HepG2 (cell line): ENCODE results near the gene MYO18A. TPM values are rescaled to one million over a fixed set of nuclear protein-coding genes. Genes with fewer than 3 reads are reported as not detected.
A peak's percentile ranks its signal among the peaks of the same experiment; 100 is the strongest.

Experiments used
- GATAD1 ChIP-seq: IDR thresholded peaks from 2 replicates; pipeline ENCODE4 v1.6.1; 2016; ENCODE audit warnings: missing genetic modification reagents, missing compliant biosample characterization
- HDAC2 ChIP-seq: sonication (generic); formaldehyde crosslinking; IDR thresholded peaks from 2 replicates; pipeline ENCODE4 v1.4.0; 2020; ENCODE audit warnings: missing genetic modification reagents
- KDM2A ChIP-seq: sonication (generic); formaldehyde crosslinking; IDR thresholded peaks from 2 replicates; pipeline ENCODE4 v1.4.0; 2020; ENCODE audit warnings: low read depth, missing genetic modification reagents, borderline replicate concordance
- KDM5B ChIP-seq: sonication (generic); formaldehyde crosslinking; IDR thresholded peaks from 2 replicates; pipeline ENCODE4 v1.4.0; 2020; ENCODE audit warnings: missing genetic modification reagents, mild to moderate bottlenecking, borderline replicate concordance
- KLF12 ChIP-seq: sonication (generic); formaldehyde crosslinking; IDR thresholded peaks from 2 replicates; pipeline ENCODE4 v1.4.0; 2020; ENCODE audit warnings: missing genetic modification reagents, borderline replicate concordance
- MLX ChIP-seq: IDR thresholded peaks from 2 replicates; pipeline ENCODE4 v1.6.1; 2016
- MTF1 ChIP-seq: sonication (generic); formaldehyde crosslinking; IDR thresholded peaks from 2 replicates; pipeline ENCODE4 v1.5.0; 2020; ENCODE audit warnings: missing genetic modification reagents
- PLSCR1 ChIP-seq: sonication (generic); formaldehyde crosslinking; IDR thresholded peaks from 2 replicates; pipeline ENCODE4 v1.5.0; 2020; ENCODE audit warnings: missing genetic modification reagents, mild to moderate bottlenecking, borderline replicate concordance
- SALL1 ChIP-seq: sonication (generic); formaldehyde crosslinking; IDR thresholded peaks from 2 replicates; pipeline ENCODE4 v1.8.0; 2022; ENCODE audit warnings: mild to moderate bottlenecking, missing genetic modification reagents
- TGIF2 ChIP-seq: IDR thresholded peaks from 2 replicates; pipeline ENCODE4 v1.6.1; 2016; ENCODE audit warnings: control low read depth, missing compliant biosample characterization
- THAP8 ChIP-seq: sonication (generic); formaldehyde crosslinking; IDR thresholded peaks from 2 replicates; pipeline ENCODE4 v1.5.1; 2020; ENCODE audit warnings: missing genetic modification reagents, mild to moderate bottlenecking, borderline replicate concordance
- ZBTB3 ChIP-seq: sonication (generic); formaldehyde crosslinking; IDR thresholded peaks from 2 replicates; pipeline ENCODE4 v1.4.0; 2020; ENCODE audit warnings: low read depth, mild to moderate bottlenecking, moderate library complexity, missing genetic modification reagents, borderline replicate concordance
- ZFP36L1 ChIP-seq: sonication (generic); formaldehyde crosslinking; IDR thresholded peaks from 2 replicates; pipeline ENCODE4 v1.8.0; 2022; ENCODE audit warnings: mild to moderate bottlenecking, missing genetic modification reagents, moderate library complexity
- ZNF335 ChIP-seq: sonication (generic); formaldehyde crosslinking; IDR thresholded peaks from 2 replicates; pipeline ENCODE4 v1.4.0; 2020; ENCODE audit warnings: missing genetic modification reagents
- ZNF33A ChIP-seq: sonication (generic); formaldehyde crosslinking; IDR thresholded peaks from 2 replicates; pipeline ENCODE4 v1.5.1; 2020; ENCODE audit warnings: missing genetic modification reagents, mild to moderate bottlenecking, moderate library complexity, borderline replicate concordance
- ZNF430 ChIP-seq: sonication (generic); formaldehyde crosslinking; IDR thresholded peaks from 2 replicates; pipeline ENCODE4 v1.9.0; 2021; ENCODE audit warnings: mild to moderate bottlenecking, missing genetic modification reagents
- ZNF547 ChIP-seq: sonication (generic); formaldehyde crosslinking; IDR thresholded peaks from 2 replicates; pipeline ENCODE4 v1.5.1; 2020; ENCODE audit warnings: mild to moderate bottlenecking, missing genetic modification reagents
- ZSCAN30 ChIP-seq: sonication (generic); formaldehyde crosslinking; IDR thresholded peaks from 2 replicates; pipeline ENCODE4 v1.5.0; 2020; ENCODE audit warnings: mild to moderate bottlenecking, missing genetic modification reagents
- ZSCAN31 ChIP-seq: sonication (generic); formaldehyde crosslinking; IDR thresholded peaks from 2 replicates; pipeline ENCODE4 v1.5.0; 2020; ENCODE audit warnings: low read depth, mild to moderate bottlenecking, missing genetic modification reagents
- polyA plus RNA-seq, 8 experiments: library from polyadenylated mRNA; depleted of rRNA in 3 of 8; stranded (reverse) in 7 of 8; unstranded in 1 of 8; fragments of >200 nt; fragmentation: Illumina TruSeq in 4 of 8; extraction: Trizol in 4 of 8; gene quantifications; 2 replicates each; pipeline versions ENCODE4 v1.2.1 to v1.2.3, GENCODE V29; 2011 to 2016; ENCODE audit warnings: low read depth in 4 of 8, missing spikeins in 1 of 8, mixed read lengths in 1 of 8; ENCODE audit not compliant: insufficient read depth in 1 of 8
- total RNA-seq, 5 experiments: library from RNA; depleted of rRNA; stranded (reverse); fragments of >200 nt; fragmentation: Illumina TruSeq; extraction: Trizol; gene quantifications; 2 replicates each; pipeline ENCODE4 v1.2.3, GENCODE V29; 2016; ENCODE audit warnings: low read depth in 1 of 5
- TF ChIP-seq, protein P1 (sequence below), 2 experiments: sonication (generic) in 1 of 2; formaldehyde crosslinking in 1 of 2; IDR thresholded peaks; 2 replicates each; pipeline versions ENCODE4 v1.6.1 to v1.9.0; 2014 to 2022; ENCODE audit warnings: antibody characterized with exemption in 1 of 2, borderline replicate concordance in 1 of 2, inconsistent platforms in 1 of 2, low read depth in 1 of 2, missing genetic modification reagents in 1 of 2
- TF ChIP-seq, protein P2 (sequence below): sonication (generic); formaldehyde crosslinking; IDR thresholded peaks from 2 replicates; pipeline ENCODE4 v1.5.0; 2020; ENCODE audit warnings: missing genetic modification reagents

The MYO18A gene
- total and polyA plus RNA-seq, 2 of the 13 experiments (the other 11 are each of a cell fraction or from before 2014, with no cell fraction given), result 16.8 to 24.8 TPM

DNA sequence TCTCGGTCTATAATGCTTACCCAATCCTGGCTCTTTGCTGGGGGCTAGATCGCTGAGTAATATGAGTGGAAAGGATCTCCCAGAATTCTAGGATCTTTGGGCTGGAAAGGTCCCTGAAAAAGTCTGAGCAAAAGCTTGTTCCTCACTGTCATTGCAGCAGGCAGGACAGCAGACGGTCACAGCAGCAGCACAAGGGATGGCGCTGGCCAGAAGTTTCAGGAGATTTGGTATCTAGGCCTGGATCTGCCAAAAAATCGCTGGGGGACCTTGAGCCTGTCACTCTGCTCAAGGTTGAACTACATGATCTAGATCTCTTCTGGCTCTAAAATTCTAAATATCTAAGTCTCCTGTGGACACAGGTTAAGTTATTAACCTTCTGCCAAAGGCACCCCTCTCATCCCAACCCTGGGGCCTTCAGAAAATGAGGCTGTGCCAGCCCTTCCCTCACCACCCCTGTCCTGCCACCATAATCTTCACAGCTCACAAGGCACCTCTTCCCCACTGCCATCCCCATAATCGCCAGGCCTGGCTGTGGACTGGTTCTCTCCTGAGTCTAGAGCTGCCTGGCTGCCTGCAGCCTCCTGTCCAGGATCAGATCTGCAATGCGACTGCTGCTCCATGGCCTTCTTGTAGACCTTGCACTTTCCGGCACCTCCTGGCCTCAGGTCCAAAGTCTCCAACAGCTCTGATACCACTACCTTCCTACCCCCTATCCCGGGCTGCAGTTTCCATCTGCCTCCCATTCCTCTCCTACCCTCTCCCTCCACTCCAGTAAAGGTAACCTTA lies 10.2 kb downstream of the MYO18A start (continued):
- TF ChIP-seq, protein P1, sequence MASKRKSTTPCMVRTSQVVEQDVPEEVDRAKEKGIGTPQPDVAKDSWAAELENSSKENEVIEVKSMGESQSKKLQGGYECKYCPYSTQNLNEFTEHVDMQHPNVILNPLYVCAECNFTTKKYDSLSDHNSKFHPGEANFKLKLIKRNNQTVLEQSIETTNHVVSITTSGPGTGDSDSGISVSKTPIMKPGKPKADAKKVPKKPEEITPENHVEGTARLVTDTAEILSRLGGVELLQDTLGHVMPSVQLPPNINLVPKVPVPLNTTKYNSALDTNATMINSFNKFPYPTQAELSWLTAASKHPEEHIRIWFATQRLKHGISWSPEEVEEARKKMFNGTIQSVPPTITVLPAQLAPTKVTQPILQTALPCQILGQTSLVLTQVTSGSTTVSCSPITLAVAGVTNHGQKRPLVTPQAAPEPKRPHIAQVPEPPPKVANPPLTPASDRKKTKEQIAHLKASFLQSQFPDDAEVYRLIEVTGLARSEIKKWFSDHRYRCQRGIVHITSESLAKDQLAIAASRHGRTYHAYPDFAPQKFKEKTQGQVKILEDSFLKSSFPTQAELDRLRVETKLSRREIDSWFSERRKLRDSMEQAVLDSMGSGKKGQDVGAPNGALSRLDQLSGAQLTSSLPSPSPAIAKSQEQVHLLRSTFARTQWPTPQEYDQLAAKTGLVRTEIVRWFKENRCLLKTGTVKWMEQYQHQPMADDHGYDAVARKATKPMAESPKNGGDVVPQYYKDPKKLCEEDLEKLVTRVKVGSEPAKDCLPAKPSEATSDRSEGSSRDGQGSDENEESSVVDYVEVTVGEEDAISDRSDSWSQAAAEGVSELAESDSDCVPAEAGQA (IDR thresholded peaks at IDR 0.05; ENCODE audit: low read depth), result no peak
- TF ChIP-seq, protein P1 (CRISPR knock-in tag; IDR thresholded peaks at IDR 0.05; ENCODE audit: borderline replicate concordance), result no peak
- TF ChIP-seq PLSCR1 (no peak), ZSCAN30 (CRISPR knock-in tag) (no peak), KDM5B (CRISPR knock-in tag) (no peak), MTF1 (CRISPR knock-in tag) (no peak), HDAC2 (CRISPR knock-in tag) (peak; percentile 26; the same call in 1 of the 2 replicates), THAP8 (CRISPR knock-in tag) (no peak), ZNF33A (CRISPR knock-in tag) (no peak), KLF12 (CRISPR knock-in tag) (0 out of 2 replicates have a peak, but pooled peaks have one; percentile 24), ZNF335 (CRISPR knock-in tag) (no peak), ZNF430 (CRISPR knock-in tag) (no peak), ZFP36L1 (CRISPR knock-in tag) (no peak), KDM2A (CRISPR knock-in tag) (no peak), MLX (CRISPR knock-in tag) (no peak), ZBTB3 (CRISPR knock-in tag) (no peak), GATAD1 (CRISPR knock-in tag) (no peak), ZSCAN31 (CRISPR knock-in tag) (no peak), ZNF547 (no peak), TGIF2 (no peak), SALL1 (CRISPR knock-in tag) (peak; percentile 65)
- TF ChIP-seq, protein P2, sequence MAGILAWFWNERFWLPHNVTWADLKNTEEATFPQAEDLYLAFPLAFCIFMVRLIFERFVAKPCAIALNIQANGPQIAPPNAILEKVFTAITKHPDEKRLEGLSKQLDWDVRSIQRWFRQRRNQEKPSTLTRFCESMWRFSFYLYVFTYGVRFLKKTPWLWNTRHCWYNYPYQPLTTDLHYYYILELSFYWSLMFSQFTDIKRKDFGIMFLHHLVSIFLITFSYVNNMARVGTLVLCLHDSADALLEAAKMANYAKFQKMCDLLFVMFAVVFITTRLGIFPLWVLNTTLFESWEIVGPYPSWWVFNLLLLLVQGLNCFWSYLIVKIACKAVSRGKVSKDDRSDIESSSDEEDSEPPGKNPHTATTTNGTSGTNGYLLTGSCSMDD (CRISPR knock-in tag), result no peak
